Measurements from ENCODE around the gene SHOC1.

- TF ChIP-seq CTCF (IDR thresholded peaks at IDR 0.05; ENCODE audit: insufficient read depth, low read length, poor library complexity, severe bottlenecking) (no peak), EZH2phosphoT487 (conservative IDR thresholded peaks at IDR 0.05; ENCODE audit: low read length) (no peak)
Observed at GRCh38 chr9:111819360-111819759, 24.6 kb upstream of the SHOC1 start.
